Stimulated activated CD8-positive, alpha-beta memory T cell treated with anti-CD3 and anti-CD28 coated beads, Interleukin-4, amount 100 ng/mL, for 4 hours (primary cell): Measurements from ENCODE around the gene RRAS.
"Not testable (repeated sequence)": the region's sequence is repeated elsewhere in the genome, so short reads cannot be mapped to it uniquely, and the experiment has no call there.

Experiments used
- DNase-seq, 2 donors: peaks; one replicate each; pipeline ENCODE4 v3.0.0-alpha.2; 2020; ENCODE audit warnings: low read depth in 2 of 2, low spot score in 1 of 2

Gene RRAS

DNA sequence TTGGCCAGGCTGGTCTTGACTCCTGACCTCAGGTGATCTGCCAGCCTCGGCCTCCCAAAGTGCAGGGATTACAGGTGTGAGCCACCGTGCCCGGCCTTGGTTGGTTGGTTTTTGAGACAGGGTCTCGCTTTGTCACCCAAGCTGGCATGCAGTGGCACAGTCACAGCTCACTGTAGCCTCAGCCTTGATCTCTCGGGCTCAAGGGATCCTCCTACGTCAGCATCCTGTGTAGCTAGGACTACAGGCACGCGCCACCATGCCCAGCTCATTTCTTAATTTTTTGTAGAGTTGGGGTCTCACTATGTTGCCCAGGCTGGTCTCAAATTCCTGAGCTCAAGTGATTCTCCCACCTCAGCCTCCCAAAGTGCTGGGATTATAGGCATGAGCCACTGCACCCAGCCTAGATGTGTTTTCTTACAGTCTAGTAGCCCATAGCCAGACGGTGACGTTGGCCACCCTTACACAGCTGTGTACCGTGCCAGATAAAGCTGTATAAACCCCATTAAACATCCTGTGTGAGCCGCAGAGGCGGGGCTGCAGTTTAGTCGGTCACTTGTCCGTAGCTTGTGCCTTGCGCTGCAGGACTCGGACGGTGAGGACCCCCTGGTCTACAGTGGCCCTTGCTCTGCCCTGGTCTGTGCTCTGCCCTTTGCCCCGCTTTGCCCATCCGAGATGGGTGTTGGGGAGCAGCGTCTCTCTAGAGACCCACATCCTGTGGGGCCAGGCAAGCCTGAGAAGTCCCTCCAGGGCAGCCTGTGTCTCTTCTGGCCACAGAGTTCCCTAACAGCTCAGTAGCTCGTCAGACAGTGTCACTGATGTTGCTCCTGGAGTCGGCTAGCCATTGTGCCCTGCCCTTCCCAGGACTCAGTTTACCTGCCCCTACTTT, 15.9 kb upstream of the RRAS start:
- no peak for DNase-seq

DNA sequence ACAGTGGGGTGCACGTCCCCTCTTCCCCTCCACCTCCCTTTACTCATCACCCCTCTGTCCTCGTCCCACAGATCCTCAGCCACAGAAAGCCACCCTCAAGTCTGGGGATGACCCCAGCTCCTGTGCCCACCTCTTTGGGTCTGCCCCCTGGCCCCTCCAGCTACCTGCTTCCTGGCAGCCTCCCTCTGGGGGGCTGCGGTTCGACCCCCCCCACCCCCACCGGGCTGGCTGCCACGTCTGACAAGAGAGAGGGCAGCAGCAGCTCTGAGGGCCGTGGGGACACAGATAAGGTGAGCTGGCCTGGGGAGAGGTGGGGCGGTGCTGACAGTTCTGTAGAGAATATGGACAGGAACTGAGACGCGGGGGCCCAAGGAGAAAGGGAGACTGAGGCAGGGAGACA, 14.6 kb upstream of the RRAS start:
- no peak for DNase-seq

DNA sequence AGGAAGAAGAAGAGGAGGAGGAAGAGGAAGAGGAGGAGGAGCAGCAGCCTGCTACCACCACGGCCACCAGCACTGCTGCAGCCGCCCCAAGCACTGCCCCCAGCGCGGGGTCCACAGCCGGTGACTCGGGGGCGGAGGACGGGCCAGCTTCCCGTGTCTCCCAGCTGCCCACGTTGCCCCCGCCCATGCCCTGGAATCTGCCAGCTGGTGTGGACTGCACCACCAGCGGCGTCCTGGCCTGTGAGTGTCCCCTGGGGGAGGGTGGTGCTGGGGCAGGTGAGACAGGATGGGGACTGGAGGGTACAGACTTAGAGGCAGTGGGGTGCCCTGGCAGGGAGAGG, 13.5 kb upstream of the RRAS start:
- no peak for DNase-seq

DNA sequence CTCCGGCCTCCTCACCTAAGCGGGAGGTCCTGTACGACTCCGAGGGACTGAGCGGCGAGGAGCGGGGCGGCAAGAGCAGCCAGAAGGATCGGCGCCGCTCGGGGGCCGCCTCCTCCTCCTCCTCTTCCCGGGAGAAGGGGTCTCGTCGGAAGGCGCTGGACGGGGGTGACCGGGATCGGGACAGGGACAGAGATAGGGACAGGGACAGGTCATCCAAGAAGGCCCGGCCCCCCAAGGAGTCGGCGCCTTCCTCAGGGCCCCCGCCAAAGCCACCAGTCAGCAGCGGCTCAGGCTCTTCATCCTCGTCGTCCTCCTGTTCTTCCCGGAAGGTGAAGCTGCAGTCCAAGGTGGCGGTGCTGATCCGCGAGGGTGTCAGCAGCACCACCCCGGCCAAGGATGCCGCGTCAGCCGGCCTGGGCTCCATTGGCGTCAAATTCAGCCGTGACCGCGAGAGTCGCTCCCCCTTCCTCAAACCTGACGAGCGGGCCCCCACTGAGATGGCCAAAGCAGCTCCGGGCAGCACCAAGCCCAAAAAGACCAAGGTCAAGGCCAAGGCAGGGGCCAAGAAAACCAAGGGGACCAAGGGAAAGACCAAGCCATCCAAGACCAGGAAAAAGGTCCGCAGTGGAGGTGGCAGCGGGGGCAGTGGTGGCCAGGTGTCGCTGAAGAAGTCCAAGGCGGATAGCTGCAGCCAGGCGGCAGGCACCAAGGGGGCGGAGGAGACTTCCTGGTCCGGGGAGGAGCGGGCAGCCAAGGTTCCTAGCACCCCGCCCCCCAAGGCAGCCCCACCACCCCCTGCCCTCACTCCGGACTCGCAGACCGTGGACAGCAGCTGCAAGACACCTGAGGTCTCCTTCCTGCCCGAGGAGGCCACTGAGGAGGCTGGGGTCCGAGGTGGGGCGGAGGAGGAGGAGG, 12.9 kb upstream of the RRAS start:
- DNase-seq = no peak

DNA sequence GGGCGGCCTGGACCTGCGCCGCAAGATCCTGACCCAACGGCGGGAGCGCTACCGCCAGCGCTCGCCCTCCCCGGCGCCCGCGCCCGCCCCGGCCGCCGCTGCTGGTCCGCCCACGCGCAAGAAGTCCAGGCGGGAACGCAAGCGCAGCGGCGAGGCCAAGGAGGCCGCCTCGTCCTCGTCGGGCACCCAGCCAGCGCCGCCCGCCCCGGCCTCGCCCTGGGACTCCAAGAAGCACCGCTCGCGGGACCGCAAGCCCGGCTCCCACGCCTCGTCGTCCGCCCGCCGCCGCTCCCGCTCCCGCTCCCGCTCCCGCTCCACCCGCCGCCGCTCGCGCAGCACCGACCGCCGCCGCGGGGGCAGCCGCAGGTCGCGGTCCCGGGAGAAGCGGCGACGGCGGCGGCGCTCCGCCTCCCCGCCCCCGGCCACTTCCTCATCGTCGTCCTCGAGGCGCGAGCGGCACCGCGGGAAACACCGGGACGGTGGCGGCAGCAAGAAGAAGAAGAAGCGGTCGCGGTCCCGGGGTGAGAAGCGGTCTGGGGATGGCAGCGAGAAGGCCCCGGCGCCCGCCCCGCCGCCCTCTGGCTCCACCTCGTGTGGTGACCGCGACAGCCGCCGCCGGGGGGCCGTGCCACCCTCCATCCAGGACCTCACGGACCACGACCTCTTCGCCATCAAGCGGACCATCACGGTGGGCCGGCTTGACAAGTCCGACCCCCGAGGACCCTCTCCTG, 12.0 kb upstream of the RRAS start:
- DNase-seq = no peak

DNA sequence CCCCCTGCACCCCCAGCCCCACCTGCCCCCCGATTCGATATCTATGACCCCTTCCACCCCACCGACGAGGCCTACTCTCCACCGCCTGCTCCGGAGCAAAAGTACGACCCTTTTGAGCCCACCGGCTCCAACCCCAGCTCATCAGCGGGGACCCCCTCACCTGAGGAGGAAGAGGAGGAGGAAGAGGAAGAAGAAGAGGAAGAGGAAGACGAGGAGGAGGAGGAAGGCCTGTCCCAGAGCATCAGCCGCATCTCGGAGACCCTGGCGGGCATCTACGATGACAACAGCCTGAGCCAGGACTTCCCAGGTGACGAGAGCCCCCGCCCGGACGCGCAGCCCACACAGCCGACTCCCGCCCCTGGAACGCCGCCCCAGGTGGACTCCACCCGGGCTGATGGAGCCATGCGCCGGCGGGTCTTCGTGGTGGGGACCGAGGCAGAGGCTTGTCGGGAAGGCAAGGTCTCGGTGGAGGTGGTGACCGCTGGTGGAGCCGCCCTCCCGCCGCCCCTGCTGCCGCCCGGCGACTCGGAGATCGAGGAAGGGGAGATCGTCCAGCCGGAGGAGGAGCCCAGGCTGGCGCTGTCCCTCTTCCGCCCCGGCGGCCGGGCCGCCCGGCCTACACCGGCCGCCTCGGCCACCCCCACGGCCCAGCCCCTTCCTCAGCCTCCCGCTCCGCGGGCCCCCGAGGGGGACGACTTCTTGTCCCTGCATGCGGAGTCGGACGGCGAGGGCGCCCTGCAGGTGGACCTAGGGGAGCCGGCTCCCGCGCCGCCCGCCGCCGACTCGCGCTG, 11.3 kb upstream of the RRAS start:
- no peak for DNase-seq

DNA sequence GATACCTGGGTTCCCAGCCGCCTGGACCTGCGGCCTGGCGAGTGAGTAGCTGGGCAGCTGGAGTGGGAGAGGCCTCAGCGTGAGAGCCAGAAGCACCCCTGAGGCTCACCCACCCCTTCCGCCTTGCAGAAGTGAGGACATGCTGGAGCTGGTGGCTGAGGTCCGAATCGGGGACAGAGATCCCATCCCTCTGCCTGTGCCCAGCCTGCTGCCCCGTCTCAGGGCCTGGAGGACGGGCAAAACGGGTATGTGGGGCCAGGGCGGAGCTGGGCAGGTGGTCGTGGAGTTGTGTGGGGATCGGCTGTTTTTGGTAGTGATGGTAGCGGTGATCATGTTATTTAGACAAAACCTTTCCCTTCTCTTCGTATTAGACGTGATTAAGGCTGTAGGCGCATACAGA, 6.6 kb upstream of the RRAS start:
- no peak for DNase-seq

DNA sequence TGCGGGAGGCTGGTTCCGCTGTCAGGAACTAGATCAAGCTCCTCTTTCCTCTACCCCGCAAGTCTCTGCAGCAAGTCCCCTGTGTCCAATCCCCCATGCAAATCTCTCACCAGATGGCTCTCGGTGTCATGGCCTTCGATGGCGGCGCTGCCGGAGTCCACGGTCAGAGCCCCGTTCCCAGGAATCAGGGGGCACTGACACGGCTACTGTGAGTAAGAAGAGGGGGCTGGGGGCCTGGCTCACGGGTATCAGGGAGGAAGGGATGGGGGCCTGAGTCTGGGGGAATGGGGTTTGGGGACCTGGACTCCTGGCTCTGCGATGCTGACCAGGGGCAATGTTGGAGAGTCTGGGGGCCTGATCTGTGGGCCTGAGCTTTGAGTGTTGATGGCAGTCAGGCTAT, 6.1 kb upstream of the RRAS start:
- DNase-seq = no peak

DNA sequence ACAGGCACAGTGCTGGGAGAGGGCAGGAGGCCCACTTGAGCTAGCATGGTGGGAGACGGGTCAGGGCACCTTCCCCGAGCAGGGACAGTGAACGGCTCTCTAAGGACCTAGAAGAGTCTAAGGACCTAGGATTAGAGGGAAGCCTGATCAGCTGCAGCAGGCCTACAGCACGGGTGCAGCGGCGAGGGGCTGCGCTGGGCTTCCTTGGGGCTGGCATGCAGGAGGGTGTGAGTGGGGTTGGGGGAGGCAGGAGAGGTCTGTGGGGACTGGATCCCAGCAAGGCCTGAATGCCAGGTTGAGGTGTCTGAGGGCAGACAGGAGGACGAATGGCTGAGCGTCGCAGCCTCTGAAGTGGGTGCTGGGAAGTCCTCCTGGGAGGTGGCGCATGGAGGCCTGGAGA, 5.6 kb upstream of the RRAS start:
- DNase-seq = no peak

DNA sequence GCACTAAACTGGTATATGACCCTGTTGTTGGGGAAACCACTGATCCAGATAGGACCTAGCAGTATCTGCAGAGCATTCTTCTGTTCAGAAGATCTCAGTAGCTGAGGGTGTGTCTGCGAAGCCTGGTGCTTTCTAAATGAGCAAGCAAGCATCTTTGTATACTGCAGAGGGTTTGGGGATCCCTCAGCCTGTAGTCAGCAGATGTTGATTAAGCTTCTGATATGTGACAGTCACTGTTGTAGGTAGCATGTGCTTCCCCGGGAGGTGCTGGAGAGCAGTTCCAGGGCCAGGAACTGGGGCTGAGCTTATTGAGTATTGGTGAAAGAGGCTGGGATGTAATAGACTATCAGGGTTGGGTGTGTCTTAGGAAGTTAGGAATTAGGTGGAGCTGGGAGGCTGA, 3.5 kb upstream of the RRAS start:
- DNase-seq = no peak

DNA sequence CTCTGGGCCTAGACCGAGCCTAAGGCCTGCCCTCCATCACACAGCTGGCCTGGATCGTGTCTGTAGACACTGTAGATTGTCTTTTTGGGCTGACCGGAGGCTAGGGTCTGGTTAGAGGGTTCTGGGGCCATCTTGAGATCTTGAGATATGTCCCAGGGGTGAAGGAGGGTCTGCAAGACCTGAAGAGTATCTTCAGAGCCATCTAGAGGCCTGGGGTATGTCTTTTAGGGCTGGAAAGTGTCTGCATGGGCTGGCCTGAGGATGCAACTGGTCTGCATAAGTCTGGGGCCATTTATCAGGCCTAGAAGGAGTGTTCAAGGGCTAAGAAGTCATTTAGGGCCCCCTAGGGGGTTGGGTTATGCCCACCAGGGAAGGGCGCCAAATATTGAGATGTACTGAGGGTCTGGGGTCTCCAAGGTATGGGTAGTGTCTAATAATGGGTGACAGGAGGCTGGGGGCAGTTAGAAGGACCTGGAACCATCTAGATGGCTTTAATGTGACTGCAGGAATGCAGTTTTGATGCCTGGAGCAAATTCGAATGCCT, 2.6 kb upstream of the RRAS start:
- no peak for DNase-seq

DNA sequence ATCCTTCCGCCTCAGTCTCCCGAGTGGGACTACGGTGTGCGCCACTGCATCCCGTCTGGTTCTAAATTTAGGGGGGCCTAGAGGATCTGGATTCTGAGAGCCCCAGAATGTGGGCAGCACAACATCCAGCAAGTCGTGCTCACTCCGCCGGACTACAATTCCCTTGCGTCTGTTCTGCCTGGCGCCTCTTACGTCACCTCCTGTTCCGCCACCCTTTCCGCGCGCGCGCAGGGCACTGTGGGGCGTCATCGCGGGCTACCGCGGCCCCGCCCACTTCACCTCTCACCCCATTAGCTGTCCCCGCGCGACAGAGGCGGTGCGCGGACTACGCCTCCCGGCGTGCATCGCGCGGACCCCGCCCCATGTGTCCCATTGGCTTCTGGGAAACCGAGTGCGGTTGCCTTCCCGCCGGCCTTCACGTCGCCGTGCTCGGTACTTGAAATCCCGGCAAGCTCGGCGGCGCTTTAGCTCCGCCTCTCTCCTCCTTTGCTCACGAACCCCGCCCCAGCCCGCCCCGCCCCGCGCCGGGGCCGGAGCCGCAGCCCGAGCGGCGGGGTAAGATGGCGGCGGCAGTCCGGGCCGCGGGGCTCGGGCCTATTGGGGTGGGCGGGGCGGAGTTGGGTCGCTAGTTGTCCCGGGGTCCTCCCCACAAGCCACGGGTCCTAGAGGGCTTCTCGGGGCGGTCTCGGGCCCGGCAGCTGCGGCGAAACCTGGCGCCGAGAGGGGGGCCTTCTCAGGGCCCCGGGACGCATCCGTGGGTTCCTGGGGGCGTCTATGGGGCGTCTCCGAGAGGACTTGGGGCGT, 1.9 kb upstream of the RRAS start, which contains the start of gene SCAF1:
Gene SCAF1, plus strand, starts transcription at position 522 of the 804 bp plus-strand sequence. CDS start 2,818 bp downstream, outside the sequence.
- DNase-seq = peak; percentile 95 to 99

DNA sequence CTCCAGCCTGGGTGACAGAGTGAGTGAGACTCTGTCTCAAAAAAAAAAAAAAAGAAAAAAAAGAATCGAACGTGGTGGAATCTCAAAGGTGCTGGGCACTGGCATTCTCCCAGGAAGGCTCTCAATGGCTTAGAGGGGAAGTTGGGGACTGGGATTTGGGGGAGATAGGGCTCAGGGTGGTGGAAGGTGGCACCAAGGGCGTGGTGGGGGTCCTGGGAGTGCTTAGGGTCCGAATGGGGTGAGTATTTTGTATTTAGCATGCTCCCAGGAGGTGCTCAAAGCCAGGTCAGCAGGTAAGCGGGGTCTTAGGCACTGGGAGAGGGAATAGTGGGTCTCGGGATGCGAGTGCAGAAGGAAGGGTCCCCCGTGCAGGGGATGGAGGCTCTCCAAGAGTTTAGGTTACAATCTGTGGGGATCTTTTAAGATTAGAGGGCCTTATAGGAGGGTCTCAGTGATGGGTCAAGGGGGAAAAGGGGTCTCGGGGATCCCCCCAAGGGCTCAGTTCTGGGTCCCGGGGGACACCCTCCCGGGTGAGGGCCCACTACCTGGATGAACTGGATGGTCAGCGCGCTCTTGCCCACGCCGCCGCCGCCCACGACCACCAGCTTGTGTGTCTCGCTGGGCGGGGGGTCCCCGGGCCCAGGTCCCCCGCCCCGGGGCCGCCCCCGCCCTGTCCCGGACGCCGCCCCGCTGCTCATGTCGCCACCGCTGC, 386 bp downstream of the RRAS start:
- DNase-seq = no peak

DNA sequence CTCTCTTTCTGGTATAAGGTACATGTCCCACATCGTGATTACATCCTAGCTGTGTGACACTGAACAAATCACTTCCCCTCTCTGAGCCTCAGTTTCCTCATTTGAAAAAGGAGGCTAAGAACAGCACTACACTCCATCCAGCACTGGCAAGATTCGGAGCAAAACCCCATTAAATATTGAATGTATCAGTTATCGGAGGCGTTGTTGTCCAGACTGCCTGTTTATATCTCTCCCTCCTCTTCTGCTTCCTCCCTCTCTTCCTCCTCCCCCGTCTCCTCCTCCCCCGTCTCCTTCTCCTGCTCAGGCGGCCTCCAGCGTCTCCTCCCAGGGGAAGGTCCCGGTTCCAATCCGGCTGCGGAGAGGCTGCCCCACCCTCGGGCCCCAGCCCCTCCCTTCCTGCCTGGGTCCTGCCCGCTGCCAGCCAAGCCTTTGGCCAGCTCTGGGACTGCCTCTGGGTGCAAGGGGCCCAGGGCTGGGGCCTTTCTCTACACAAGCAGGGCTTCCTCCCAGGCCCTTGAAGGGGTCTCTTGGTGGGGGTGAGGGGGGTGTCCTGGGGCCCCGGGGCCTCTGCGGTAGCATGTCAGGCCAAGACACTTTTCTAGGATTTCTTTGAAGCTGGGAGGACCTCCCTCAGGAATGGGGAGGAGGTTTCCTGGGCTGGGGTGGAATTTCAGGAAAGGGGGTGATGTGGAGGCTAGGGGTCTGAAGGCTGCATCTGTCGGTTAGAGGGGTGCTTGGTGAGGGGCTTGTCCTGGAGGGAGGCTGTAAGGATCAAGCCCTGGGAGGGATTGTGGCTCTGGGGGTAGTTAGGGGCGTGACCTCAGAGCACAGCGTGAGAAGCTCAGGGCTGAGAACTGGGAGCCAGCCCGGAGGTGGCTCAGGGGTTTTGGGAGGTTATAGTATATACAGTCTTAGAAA, 1.9 kb downstream of the RRAS start:
- DNase-seq = no peak

DNA sequence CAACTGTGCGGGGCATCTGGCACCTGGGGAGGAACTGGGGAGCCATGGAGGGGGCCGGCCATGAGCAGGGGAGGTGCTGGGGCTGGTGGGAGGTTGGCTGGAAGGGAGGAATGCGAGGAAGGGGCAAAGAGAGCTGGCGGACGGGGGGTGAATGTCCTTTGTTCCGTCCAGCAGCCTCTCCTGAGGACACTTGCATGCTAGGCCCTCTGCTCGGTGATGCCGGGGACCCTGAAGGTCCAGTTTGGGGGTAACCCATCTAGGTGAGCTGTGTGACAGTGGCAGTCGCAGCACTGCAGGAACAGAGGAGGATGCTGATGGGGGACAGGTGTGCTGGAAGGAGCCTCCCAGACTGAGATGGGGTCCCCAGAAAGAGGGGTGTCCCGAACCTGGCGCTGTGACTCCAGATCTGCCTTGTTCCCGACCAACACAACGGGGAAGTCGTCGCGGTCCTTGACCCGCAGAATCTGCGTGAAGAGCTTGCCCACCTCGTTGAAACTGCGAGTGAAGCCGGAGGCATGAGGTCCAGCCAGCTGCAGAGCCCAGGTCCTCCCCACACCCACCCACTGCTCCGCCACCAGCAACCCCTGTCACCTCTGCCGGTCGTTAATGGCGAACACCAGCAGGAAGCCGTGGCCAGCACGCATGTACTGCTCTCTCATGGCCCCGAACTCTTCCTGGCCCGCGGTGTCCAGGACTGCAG, 3.6 kb downstream of the RRAS start:
- DNase-seq = no peak

DNA sequence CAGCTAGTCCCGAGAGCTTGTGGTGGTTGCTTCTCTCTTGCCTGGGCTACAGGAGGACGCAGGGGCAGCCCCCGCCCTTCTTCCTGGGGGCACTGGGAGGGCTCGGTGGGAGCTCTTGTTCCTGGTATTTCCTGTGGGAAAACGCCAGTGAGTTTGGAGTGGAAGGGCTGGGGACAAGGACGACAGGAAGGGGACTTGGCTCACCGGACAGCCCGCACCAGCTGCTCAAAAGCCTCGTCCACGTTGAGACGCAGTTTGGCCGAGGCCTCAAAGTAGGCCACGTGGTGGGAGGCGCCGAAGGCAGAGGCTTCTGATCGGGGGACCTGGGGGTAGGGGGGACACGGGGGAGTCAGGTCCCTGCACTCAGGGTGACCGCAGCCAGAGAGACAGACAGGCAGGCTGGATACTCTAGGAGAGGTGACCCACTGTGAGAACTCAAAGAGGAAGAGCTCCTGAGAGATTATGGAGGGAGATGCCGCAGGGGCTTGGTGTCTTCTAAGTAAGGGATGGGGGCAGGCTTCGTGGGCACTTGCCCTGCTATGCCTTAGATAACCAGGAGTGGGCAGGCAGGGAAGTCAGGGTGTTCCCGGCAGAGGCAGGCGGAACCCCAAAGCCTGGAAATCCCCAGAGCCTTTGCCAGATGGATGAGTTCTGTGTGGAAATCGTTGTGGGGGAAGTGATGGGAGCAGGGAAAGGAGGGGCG, 4.3 kb downstream of the RRAS start:
- DNase-seq = no peak

DNA sequence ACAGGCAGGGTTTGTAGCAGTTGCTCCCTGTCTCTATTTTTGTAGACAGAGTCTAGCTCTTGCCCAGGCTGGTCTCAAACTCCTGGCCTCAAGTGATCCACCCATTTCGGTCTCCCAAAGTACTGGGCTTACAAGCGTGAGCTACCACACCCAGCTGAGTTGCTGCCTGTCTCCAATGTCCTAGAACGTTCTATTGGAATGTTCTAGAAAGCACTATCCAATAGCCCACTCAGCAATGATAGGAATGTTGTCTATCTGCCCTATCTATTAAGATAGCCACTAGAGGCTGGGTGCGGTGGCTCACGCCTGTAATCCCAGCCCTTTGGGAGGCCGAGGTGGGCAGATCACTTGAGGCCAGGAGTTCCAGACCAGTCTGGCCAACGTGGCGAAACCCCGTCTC, 6.7 kb downstream of the RRAS start:
- DNase-seq = not testable (repeated sequence)
